OCI-LY7 (cell line): Measurements from ENCODE around the gene RIC1.

Experiments
- EZH2phosphoT487 ChIP-seq: fragments of 200-600 bp; sonication (generic); IDR thresholded peaks from 2 replicates; pipeline ENCODE4 v1.6.1; 2018; ENCODE audit warnings: low read depth, borderline replicate concordance, mild to moderate bottlenecking, mixed run types, antibody characterized with exemption, low read length, moderate library complexity, mixed read lengths
- TF ChIP-seq, protein P1 (sequence below): fragments of 200-600 bp; sonication (generic); conservative IDR thresholded peaks from 2 replicates; pipeline ENCODE4 v1.5.1; 2014; ENCODE audit warnings: mild to moderate bottlenecking, antibody characterized with exemption, low read length, moderate library complexity, mixed read lengths

DNA sequence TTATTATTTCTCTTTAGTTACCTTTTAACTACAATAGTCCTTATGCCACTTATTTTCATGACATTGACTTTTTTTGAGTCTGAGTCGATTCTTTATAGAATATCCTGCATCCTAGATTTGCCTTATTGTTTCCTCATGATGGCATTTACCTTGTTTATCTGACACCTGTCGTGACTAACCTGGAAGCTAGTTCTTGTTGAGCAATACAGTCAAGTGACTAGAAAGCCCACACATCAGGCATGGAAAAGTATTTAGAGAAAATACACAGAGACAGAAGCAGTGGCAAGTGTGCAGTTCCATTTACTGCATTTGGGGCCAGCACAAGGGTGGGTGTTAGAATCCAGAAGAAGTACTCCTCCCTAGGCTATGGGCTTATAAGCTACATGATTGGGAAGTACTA lies 106.2 kb downstream of the RIC1 start:
- TF ChIP-seq, protein P1, sequence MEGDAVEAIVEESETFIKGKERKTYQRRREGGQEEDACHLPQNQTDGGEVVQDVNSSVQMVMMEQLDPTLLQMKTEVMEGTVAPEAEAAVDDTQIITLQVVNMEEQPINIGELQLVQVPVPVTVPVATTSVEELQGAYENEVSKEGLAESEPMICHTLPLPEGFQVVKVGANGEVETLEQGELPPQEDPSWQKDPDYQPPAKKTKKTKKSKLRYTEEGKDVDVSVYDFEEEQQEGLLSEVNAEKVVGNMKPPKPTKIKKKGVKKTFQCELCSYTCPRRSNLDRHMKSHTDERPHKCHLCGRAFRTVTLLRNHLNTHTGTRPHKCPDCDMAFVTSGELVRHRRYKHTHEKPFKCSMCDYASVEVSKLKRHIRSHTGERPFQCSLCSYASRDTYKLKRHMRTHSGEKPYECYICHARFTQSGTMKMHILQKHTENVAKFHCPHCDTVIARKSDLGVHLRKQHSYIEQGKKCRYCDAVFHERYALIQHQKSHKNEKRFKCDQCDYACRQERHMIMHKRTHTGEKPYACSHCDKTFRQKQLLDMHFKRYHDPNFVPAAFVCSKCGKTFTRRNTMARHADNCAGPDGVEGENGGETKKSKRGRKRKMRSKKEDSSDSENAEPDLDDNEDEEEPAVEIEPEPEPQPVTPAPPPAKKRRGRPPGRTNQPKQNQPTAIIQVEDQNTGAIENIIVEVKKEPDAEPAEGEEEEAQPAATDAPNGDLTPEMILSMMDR = no peak
- TF ChIP-seq EZH2phosphoT487 = no peak
